Measurements from ENCODE around the gene AKAP11. TPM values are rescaled to one million over a fixed set of nuclear protein-coding genes. Genes with fewer than 3 reads are reported as not detected.
A peak's percentile ranks its signal among the peaks of the same experiment; 100 is the strongest.

The AKAP11 gene
- total and polyA plus RNA-seq, 9 of the 15 experiments (the other 6 are each of a cell fraction or from before 2014, with no cell fraction given) = 2.2 to 31.3 (median 10.9) TPM

DNA sequence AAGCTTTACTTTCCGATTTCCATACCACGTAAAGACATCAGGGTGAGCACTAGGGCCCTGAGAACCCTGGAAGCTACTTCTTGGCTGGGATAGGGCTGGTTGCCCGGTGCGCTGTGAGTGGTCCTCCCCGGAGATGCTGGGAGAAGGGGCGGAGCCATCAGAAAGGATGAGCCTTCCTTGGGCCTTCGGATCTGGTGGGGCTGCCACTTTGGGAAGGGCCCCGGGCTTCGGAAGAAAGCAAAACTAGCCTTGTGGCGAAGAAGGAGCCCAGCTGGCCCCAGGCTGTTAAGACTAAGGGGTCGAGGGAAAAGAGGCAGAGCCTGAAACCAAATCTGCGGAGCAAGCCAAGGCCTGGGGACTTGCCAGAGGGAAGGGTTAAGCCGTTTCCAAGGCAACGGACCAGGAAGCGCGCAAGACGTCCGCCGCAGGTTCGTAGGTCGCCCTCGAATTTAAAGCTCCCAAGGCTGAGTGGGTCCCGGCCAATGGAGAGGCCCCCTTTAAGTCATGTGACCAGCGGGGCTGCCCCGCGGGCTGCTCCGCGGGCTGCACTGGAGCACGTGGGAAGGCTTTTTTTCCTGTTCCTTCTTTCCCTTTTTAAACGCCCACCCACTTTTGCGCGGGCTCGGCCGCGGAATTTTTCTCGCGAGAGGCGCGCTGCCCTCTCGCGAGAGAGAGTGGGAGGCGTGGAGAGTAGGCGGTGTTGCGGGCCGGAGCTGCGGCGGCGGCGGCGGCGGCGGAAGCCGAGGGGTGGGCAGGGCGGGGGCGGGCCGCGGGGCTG, 426 bp upstream of the AKAP11 start (continued):
- TF ChIP-seq L3MBTL2 (IDR thresholded peaks at IDR 0.05) = peak; percentile 99
- no peak for TF ChIP-seq GABPB2 (CRISPR knock-in tag; conservative IDR thresholded peaks at IDR 0.05)
- no peak for TF ChIP-seq STAT5A (IDR thresholded peaks at IDR 0.05; ENCODE audit: borderline replicate concordance, low read length)
- TF ChIP-seq MEF2D (tag; conservative IDR thresholded peaks at IDR 0.05; ENCODE audit: low read depth) = no peak
- no peak for TF ChIP-seq RBM14 (IDR thresholded peaks at IDR 0.05; ENCODE audit: borderline replicate concordance, insufficient read depth, low read depth, low read length)
- no peak for TF ChIP-seq POLR2B (IDR thresholded peaks at IDR 0.05; ENCODE audit: low read depth, partially characterized antibody)
- TF ChIP-seq, protein P1, sequence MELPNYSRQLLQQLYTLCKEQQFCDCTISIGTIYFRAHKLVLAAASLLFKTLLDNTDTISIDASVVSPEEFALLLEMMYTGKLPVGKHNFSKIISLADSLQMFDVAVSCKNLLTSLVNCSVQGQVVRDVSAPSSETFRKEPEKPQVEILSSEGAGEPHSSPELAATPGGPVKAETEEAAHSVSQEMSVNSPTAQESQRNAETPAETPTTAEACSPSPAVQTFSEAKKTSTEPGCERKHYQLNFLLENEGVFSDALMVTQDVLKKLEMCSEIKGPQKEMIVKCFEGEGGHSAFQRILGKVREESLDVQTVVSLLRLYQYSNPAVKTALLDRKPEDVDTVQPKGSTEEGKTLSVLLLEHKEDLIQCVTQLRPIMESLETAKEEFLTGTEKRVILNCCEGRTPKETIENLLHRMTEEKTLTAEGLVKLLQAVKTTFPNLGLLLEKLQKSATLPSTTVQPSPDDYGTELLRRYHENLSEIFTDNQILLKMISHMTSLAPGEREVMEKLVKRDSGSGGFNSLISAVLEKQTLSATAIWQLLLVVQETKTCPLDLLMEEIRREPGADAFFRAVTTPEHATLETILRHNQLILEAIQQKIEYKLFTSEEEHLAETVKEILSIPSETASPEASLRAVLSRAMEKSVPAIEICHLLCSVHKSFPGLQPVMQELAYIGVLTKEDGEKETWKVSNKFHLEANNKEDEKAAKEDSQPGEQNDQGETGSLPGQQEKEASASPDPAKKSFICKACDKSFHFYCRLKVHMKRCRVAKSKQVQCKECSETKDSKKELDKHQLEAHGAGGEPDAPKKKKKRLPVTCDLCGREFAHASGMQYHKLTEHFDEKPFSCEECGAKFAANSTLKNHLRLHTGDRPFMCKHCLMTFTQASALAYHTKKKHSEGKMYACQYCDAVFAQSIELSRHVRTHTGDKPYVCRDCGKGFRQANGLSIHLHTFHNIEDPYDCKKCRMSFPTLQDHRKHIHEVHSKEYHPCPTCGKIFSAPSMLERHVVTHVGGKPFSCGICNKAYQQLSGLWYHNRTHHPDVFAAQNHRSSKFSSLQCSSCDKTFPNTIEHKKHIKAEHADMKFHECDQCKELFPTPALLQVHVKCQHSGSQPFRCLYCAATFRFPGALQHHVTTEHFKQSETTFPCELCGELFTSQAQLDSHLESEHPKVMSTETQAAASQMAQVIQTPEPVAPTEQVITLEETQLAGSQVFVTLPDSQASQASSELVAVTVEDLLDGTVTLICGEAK (IDR thresholded peaks at IDR 0.05) = peak; percentile 31; the same call in 1 of the 2 replicates
- TF ChIP-seq, protein P1 (CRISPR knock-in tag; IDR thresholded peaks at IDR 0.05) = no peak
- TF ChIP-seq, protein P2, sequence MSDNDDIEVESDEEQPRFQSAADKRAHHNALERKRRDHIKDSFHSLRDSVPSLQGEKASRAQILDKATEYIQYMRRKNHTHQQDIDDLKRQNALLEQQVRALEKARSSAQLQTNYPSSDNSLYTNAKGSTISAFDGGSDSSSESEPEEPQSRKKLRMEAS (CRISPR knock-in tag; IDR thresholded peaks at IDR 0.05) = peak; percentile 89
- TF ChIP-seq, protein P3, sequence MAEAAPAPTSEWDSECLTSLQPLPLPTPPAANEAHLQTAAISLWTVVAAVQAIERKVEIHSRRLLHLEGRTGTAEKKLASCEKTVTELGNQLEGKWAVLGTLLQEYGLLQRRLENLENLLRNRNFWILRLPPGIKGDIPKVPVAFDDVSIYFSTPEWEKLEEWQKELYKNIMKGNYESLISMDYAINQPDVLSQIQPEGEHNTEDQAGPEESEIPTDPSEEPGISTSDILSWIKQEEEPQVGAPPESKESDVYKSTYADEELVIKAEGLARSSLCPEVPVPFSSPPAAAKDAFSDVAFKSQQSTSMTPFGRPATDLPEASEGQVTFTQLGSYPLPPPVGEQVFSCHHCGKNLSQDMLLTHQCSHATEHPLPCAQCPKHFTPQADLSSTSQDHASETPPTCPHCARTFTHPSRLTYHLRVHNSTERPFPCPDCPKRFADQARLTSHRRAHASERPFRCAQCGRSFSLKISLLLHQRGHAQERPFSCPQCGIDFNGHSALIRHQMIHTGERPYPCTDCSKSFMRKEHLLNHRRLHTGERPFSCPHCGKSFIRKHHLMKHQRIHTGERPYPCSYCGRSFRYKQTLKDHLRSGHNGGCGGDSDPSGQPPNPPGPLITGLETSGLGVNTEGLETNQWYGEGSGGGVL (CRISPR knock-in tag; IDR thresholded peaks at IDR 0.05) = no peak
- TF ChIP-seq, protein P4, sequence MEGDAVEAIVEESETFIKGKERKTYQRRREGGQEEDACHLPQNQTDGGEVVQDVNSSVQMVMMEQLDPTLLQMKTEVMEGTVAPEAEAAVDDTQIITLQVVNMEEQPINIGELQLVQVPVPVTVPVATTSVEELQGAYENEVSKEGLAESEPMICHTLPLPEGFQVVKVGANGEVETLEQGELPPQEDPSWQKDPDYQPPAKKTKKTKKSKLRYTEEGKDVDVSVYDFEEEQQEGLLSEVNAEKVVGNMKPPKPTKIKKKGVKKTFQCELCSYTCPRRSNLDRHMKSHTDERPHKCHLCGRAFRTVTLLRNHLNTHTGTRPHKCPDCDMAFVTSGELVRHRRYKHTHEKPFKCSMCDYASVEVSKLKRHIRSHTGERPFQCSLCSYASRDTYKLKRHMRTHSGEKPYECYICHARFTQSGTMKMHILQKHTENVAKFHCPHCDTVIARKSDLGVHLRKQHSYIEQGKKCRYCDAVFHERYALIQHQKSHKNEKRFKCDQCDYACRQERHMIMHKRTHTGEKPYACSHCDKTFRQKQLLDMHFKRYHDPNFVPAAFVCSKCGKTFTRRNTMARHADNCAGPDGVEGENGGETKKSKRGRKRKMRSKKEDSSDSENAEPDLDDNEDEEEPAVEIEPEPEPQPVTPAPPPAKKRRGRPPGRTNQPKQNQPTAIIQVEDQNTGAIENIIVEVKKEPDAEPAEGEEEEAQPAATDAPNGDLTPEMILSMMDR (IDR thresholded peaks at IDR 0.05 in 2 of 3, conservative IDR thresholded peaks at IDR 0.05 in 1 of 3; ENCODE audit: insufficient read depth in 2 of 3, low read depth in 1 of 3, low read length in 3 of 3) = peak in 1 of 3 experiments; percentile 18; a peak in 1 of 6 replicates
- TF ChIP-seq MTA3 (IDR thresholded peaks at IDR 0.05; ENCODE audit: borderline replicate concordance) = no peak
- TF ChIP-seq ZNF695 (CRISPR knock-in tag; IDR thresholded peaks at IDR 0.05) = no peak

Data from K562 (cell line).